Kasumi-1 (cell line): ENCODE data around the gene SEMA5A.
"Not testable (repeated sequence)": the region's sequence is repeated elsewhere in the genome, so short reads cannot be mapped to it uniquely, and the experiment has no call there.

Experiments
- DNase-seq, 2 experiments: peaks; one replicate each; lab custom pipeline; 2025; lab: John Stamatoyannopoulos, UW

Gene SEMA5A

GRCh38 chr5:9354336-9355081 is 191.4 kb downstream of the SEMA5A start:
- no peak for DNase-seq

GRCh38 chr5:9353048-9353447 is 192.8 kb downstream of the SEMA5A start:
- not testable (repeated sequence) for DNase-seq

GRCh38 chr5:9351546-9351945 is 194.3 kb downstream of the SEMA5A start:
- no peak for DNase-seq

- no peak for DNase-seq
These were observed 195.5 kb downstream of the SEMA5A start for GRCh38 chr5:9350301-9350797.

- no peak for DNase-seq
These were observed 197.4 kb downstream of the SEMA5A start for GRCh38 chr5:9348401-9348996.

- DNase-seq: no peak
These were observed 198.2 kb downstream of the SEMA5A start for GRCh38 chr5:9347541-9348295.

- no peak for DNase-seq
These were observed 198.8 kb downstream of the SEMA5A start for GRCh38 chr5:9347032-9347431.

GRCh38 chr5:9344751-9345240 is 201.1 kb downstream of the SEMA5A start:
- DNase-seq: no peak

- DNase-seq: no peak
These were observed 202.6 kb downstream of the SEMA5A start for GRCh38 chr5:9343146-9343850.

GRCh38 chr5:9342161-9342787 is 203.6 kb downstream of the SEMA5A start:
- no peak for DNase-seq

GRCh38 chr5:9340085-9340484 is 205.8 kb downstream of the SEMA5A start:
- DNase-seq: no peak

- peak; percentile 2 to 4 for DNase-seq
These were observed 206.6 kb downstream of the SEMA5A start for GRCh38 chr5:9339206-9339818.

GRCh38 chr5:9338796-9339195 is 207.1 kb downstream of the SEMA5A start:
- no peak for DNase-seq

- no peak for DNase-seq
These were observed 207.8 kb downstream of the SEMA5A start for GRCh38 chr5:9337928-9338595.

- DNase-seq: no peak
These were observed 209.9 kb downstream of the SEMA5A start for GRCh38 chr5:9335754-9336495.

GRCh38 chr5:9335269-9335668 is 210.6 kb downstream of the SEMA5A start:
- no peak for DNase-seq

- DNase-seq: no peak
These were observed 213.8 kb downstream of the SEMA5A start for GRCh38 chr5:9332026-9332425.

- DNase-seq: no peak
These were observed 214.5 kb downstream of the SEMA5A start for GRCh38 chr5:9331372-9331771.

- no peak for DNase-seq
These were observed 216.8 kb downstream of the SEMA5A start for GRCh38 chr5:9329125-9329524.

- no peak for DNase-seq
These were observed 220.3 kb downstream of the SEMA5A start for GRCh38 chr5:9325549-9325948.
